Superior temporal gyrus (tissue), 1 donor: ENCODE data around the gene SLC38A11.
"Not testable (repeated sequence)": the region's sequence is repeated elsewhere in the genome, so short reads cannot be mapped to it uniquely, and the experiment has no call there.

Source experiments
- DNase-seq: peaks from one replicate; pipeline ENCODE4 v3.0.0-alpha.2; 2016; ENCODE audit errors: extremely low spot score

SLC38A11 gene

DNA sequence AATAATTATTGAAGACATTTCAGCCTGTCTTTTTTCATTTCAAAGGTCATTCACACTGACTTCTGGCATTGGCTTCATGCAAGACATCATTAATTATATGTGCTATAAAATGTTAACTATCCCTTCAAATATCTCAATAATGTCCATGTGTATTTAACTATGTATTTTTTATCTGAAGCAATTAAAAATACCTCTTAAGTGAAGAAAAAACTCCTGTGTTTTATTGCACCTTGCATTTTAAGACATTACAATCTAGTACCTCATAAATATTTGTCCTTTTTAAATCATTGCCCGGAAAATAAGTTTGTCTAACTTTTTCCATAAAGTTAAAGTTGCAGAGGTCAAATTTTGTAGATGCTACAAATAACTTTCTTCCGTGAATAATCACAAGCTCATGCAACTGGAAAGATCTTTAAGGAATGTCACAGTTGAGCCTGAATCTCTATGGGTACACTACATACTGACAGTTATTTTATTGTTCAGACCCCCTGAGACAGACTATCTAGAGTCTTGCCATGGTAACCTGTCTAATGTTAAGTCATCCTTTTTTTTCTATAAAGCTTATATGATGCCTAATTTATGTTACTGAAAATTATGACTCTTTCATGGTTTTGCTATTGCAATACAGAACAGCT, 75.3 kb downstream of the SLC38A11 start:
- no peak for DNase-seq

DNA sequence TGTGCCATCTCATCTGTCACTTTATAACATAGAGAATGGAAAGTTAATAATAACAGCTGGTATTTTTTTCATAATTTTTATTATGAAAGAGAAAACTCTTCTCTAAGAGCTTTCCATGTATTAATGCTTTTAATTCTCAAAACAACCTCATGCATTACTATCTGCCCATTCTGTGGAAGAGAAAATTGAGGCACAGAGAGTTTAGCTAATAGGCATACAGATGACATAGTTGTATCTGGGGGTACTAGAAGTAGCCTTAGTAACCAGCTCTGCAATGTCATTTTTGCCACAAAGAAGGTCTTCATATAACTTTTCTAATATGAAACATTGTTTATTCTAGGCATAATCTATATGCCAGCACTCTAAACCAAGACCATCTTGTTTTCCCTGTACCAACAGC, 77.4 kb downstream of the SLC38A11 start:
- no peak for DNase-seq

DNA sequence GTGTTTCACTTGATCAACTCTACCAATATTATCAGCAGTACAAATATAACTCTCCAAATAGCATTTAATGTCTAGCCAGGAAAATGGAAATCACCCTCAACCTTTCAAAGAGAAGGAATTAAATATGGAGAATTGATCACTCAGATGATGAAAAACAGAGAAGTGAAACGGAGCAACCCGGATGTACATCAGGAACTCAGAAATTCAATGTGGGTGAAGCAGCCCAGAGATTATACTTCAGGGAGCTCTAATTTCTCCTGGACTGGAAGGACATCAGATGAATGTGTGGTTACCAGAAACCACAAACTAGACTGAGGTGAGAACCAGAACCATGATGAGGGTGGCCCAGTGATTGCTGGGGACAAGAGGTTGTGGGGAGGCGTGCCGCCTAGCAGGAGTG, 78.2 kb downstream of the SLC38A11 start:
- no peak for DNase-seq

DNA sequence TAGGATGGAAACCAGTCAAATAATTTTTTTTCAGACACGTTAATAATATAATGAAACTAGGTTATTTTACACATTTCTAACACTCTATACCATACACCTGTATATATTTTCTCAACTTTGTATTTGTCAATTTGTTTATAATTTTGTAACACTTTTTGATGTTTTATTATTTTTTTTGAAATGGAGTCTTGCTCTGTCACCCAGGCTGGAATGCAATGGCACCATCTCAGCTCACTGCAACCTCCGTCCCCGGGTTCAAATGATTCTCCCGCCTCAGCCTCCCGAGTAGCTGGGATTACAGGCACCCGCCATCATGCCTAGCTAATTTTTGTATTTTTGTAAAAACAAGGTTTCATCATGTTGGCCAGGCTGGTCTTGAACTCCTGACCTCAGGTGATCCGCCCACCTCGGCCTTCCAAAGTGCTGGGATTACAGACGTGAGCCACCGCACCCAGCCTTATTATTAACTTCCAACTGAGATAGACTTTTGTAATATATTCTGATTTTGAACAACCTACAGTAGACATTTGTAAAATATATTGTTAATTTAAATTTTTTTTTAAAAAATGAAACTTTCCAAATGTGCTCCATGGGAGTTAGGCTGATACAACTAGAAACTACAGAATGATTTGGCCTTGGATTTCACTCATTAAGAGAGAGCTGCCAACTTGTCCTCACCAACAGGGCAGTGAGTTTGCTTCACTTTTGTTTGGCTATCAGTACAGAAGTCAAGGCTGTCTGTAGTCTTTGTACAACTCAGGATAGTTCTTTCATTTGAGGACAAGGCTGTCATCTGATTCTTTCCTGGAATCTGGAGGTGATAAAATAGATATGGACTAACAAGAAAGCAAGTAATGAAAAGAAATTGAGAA, 79.8 kb downstream of the SLC38A11 start:
- DNase-seq: no peak

DNA sequence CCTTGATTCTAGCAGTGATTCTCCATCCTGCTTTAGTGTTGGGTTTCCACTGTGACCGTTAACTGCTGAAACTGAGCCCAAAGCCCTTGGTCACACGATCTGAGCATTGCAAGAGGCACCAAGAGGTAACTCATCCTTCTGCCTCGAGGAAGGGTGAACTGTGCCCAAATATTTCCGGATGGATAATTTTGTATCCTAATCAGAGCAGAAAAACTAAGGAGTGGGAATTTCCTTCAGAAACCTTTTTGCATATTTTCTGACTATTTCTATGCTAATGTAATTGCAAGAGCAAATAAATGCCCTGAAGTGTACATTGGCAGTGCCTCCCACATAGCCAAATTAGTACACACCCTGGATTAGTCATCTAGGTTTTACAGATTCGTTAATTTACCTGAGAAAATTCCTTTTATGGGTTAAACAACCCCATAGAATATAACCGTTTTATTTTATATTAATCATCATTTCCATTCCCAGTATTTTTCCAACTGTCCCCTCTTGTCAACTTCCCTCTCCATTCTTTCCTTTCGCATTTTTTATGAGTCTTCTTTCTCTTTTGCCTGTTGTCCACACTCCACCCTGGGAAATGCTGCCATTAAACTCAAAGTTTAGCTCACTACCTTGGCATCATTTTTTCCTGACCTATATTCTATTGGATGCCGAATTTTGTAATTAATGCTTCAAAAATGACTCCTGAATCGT, 82.0 kb downstream of the SLC38A11 start:
- no peak for DNase-seq

DNA sequence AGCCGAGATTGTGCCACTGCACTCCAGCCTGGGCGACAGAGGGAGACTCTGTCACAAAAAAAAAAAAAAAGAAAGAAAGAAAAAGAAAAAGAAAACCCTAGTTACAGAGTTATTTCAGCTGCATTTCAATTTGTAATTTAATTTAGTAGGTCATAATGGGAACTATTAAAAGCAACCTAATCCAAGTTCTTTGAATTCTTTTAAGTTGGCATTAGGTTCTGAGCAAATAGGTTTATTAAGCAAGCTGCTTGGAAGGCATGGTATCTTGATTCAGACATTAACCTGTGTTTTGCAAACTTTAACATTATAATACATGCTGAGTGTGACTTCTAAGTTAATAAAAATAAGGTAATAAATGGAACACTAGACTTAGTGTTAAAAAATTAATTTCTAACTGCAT, 83.9 kb downstream of the SLC38A11 start:
- no peak for DNase-seq

DNA sequence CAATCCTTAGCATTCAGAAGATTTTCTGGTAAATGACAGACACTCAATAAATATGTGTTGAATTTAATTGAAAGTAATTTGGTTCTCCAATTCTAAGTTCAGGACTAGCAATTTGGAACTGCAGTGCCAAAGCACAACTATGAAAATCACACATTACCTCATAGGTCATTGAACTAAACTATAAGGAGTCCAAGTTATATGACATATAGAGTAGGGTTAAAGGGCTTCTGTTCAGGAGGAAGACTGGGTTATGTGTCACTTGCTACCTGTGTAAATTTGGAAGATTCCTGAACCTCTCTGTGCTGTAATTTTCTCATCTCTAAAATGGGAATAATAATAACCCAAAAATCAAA, 85.9 kb downstream of the SLC38A11 start:
- DNase-seq: no peak

DNA sequence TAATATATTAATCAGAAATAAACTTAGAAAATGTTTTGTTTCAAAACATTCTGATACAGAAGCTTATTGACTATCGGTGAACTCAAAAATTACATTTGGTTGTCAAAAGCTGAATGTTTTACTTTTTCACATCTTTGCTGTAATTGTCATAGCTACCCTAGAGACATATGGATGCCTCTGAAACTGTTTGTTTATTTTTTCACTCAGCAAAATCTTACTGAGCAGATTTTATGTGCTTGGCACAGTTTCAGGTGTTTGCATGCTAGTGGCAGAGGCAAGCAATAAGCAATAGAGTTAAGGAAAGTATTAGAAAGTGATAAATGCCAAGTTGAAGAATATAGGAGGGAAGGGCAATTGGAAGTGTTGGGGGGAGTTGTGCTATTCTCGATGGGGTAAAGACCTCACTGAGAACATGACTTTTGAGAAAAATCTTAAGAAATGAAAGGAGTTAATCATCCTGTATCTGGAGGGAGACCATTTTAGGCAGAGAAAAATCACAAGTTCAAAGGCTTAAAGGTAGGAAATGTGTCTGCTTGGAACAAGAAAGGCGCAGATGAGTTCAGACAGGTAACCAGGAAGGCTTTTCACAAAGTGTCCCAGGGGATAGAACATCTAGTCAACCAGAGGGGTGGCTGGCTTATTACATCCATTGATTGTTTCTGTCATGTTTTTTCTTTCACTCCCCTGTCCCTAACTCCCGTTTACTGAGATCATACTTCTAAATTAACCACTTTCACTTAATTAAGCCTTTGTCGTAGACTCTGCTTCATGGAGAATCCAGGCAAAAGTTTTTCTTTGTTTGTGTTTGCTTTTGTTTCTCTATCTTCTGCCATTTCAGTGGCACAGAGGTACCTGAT, 86.5 kb downstream of the SLC38A11 start:
- DNase-seq: no peak

DNA sequence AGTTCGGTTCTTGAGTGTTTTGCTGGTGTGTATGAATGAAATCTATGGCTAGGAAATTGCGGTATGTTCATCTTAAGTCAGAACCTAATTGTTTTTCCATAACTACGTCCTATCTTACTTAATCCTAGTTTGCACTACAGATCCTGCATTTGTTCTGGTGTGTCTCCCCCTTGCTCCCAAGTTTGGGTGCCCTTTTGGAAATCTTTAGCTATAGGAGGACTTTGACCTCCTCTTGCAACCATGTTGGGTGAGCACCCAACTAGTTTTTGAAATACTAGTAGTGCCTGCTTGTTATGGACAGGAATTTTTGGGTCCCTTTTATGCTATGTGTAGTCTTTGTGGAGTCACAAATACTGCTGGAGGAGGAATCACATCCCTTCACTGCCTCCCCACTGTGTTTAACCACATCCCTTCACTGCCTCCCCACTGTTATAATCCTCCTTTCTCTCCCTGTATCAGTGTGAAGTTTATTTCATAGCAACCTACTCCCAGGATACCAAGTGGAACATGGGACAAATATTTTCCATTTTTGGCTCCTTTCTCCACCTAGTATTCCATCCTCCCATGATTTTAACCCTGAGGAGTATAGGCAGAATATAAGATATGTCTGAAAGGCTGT, 87.4 kb downstream of the SLC38A11 start:
- DNase-seq: no peak

DNA sequence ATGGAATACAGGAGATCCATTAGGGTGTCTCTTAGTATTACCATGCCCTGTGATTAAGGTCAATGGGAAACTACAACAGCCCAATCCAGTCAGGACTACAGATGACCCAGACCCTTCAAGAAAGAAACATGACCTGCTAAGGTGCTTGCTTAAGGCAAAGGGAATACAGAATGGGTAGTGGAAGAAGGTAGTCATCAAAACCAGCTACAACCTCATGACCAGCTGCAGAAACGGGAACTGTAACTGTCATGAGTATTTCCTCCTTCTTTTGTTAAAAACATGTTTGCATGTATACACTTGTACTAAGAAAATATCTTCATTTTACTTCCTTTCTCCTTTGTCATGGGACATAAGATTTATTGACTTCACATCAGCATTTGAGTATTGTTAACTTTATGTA, 88.9 kb downstream of the SLC38A11 start:
- DNase-seq: not testable (repeated sequence)

DNA sequence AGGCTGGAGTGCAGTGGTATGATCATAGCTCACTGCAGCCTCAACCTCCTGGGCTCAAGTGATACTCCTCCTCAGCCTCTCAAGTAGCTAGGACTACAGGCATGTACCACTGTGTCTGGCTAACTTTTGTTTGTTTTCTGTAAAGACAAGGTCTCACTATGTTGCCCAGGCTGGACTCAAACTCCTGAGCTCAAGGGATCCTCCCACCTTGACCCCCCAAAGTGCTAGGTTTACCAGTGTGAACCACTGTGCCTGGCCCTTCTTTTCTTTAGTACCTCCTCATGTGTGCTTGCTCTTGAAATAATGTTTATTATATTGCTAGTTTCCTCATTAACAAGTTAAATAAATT, 94.7 kb downstream of the SLC38A11 start:
- DNase-seq: no peak

DNA sequence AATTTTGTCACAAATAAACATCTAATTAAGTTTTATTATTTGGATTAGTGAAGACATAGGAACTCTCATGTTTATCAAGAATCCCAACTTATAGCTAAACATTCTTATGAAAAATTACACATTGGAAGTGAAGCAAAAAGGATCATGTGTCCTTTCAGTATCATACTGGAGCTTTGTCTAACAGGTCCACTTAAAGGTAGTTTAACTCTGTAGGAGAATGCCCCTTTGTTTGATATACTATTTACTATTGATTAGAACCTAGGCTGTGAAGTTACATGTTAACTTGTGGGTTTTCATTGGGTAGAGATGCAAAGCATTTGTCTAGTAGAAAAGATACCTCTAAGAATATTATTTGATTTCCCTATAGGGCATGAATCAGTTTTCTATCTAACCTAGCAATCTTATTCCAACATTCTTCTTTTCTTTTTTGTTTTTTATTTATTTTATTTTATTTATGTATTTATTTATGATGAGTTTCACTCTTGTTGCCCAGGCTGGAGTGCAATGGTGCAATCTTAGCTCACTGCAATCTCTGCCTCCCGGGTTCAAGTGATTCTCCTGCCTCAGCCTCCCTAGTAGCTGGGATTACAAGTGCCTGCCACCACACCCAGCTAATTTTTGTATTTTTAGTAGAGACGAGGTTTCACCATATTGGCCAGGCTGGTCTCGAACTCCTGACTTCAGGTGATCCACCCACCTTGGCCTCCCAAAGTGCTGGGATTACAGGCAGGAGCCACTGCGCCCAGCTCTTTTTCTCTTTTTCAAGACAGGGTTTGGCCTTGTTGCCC, 95.2 kb downstream of the SLC38A11 start:
- not testable (repeated sequence) for DNase-seq

DNA sequence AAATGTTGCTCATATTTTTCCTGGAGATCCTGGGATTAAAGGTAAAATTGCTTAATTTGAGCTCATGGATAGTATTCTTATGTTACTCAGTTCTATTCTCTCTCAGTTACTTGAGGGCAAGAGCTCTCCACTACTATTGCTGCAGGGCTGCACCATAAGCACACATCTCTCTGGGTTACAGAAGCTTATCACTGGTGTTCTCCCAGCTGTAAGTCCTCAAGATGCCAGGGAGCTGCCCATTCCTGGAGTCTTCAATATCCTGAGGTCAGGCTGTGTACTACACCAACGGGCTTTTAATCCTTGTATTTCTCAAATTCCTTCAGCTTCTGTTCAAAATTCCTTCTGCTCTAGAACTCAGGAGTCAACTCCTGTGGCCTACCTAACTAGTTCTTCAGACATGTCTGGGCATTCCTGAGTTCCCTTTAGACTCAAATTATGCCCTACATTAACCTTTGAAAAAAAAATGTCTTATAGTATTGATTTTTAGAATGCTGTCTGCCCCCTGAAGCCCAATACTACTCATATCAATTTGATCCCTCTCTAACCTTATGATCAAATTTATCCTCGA, 96.0 kb downstream of the SLC38A11 start:
- no peak for DNase-seq

DNA sequence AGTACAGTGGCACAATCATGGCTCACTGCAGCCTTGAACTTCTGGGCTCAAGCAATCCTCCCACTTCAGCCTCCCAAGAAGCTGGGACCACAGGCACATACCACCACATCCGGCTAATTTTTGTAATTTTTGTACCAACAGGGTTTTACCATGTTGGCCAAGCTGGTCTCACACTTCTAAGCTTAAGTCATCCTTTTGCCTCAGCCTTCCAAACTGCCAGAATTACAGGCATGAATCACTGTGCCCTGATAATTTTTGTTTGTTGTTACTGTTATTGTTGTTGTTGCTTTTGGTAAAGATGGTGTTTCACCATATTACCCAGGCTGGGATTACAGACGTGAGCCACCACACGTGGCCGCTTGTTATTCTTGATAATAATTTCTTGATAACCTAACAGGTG, 103.2 kb downstream of the SLC38A11 start:
- DNase-seq: no peak

DNA sequence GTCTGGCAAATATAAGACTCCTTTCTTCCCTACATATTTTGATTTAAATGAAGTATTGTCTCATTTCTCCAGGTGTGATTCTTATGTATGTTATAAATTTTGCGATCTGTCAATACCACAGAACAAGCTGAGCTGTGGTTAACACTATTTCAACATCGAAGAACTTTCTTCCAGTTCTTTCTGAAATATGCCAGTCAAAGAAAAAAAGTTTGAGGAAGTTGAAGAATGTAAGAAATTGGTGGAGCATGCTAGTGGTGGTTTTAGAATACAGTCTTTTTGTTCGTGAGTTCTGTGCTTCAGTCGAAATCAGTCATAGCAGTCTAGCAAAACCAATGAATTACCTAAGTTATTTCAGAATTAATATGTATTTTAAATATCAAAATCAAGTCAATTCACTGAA, 105.1 kb downstream of the SLC38A11 start:
- no peak for DNase-seq

DNA sequence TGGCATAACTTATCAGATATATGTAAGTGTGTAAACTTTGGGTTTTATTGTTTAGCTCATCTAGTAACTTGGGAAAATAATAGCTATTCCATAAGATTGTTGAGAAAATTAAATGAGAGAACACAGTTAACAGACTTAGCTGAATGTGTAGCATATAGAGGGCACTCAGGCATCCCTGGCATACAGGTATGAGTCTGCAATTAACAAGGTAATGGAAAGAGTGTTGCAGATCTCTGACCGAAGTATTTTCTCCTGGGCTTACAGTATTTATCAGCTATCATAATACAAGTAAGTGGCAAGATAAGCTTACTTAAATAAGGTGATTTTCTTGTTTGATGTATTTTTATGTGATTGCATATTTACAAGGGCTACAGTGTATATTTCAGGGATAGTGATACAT, 105.8 kb downstream of the SLC38A11 start:
- DNase-seq: no peak

DNA sequence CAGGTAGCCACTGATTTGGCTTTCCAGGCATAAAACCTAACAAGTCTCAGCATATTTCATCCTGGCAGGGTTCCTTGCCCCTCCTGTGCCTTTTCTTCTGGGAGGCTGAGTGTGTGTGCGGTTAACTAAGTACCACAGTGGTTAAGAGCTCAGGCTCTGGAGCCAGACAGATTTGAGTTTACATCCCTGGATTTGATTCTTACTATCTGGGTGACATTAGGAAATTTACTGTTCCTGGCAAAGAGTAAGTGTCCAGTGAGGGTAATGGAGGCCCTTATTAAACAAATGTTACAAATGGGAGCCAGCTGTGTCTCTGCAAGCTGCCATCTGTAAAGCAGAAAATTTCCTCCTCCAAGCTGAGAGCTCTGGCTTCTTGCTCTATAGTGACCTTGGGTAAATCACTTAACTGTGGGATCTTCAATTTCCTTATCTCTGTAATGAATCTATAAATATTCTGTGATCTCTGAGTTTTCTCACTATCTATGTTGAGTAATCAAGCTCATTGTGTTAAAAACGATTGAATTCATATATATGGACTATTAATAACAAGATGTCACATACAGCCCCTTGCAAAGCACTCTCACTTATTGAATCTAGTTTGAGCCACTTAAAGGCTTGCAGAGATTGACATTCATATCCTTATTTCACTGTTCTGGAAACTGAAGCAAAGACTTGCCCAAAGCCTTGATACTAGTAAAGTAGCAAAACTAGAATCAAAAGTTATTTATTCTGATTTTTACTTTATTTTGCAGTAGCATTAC, 107.2 kb downstream of the SLC38A11 start:
- no peak for DNase-seq

DNA sequence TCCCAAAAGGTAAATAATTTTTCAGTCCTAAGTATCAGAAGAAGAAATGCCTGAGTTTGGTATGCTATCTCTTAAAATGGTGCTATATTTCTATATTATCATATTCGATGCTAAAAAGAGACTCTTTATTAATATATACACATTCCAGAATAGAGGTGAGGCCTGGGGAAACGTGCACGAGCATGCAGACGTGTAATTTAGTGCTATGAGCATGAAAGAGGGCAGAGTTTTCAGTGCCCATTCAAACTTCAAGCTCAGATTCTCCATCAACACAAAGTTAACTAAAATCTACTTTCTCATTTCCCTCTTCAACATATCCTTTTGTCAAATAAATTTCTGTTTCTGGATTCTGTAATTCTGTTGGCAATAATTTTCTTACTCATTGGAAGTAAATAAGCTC, 108.0 kb downstream of the SLC38A11 start:
- DNase-seq: no peak

DNA sequence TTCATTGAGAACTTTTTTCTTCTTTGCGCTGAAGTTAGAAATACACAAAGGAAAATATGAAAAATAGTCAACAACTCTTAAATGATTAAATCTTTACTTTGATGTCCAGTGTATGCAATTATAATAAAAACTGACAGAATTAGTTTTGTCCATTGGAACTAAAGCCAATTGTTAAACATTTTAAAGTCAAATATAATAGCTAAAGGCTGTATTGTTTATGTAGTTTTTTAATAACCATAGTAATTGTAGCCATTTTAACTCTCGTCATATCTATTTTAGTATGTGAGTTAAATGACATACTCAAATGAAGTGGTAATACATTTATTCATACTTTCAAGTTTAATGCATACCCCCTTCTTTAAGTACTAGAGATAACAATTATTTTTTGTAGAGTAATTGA, 109.0 kb downstream of the SLC38A11 start:
- no peak for DNase-seq
